Bronchial epithelial cell (primary cell): Measurements from ENCODE around the gene PRR11. TPM values are rescaled to one million over a fixed set of nuclear protein-coding genes. Genes with fewer than 3 reads are reported as not detected.
"Not testable (repeated sequence)": the region's sequence is repeated elsewhere in the genome, so short reads cannot be mapped to it uniquely, and the experiment has no call there.

Source experiments
- DNase-seq: peaks from one replicate; pipeline ENCODE4 v3.0.0-alpha.2; 2010; ENCODE audit warnings: low read depth
- FAIRE-seq: peaks from 2 replicates; lab custom pipeline; 2011; peaks lifted over from hg19 to GRCh38; lab: Jason Lieb, UNC
- H3K27me3 ChIP-seq: 2 replicates; pipeline ENCODE4 v1.5.1; 2011; ENCODE audit warnings: low read length; ENCODE audit not compliant: control insufficient read depth, insufficient read depth
- H3K36me3 ChIP-seq: 2 replicates; pipeline ENCODE4 v1.5.1; 2011; ENCODE audit warnings: low read length; ENCODE audit not compliant: control insufficient read depth, insufficient read depth
- H3K4me3 ChIP-seq: 2 replicates; pipeline ENCODE4 v1.5.1; 2011; ENCODE audit warnings: mild to moderate bottlenecking, low read depth, low read length, control low read depth
- CTCF ChIP-seq: IDR thresholded peaks from 2 replicates; pipeline ENCODE4 v1.5.1; 2011; ENCODE audit warnings: mild to moderate bottlenecking, moderate library complexity, low read length, control low read depth, inconsistent platforms; ENCODE audit not compliant: insufficient read depth, severe bottlenecking
- total RNA-seq: library from RNA; depleted of rRNA; stranded (reverse); fragments of >200 nt; gene quantifications from 2 replicates; pipeline ENCODE4 v1.2.1, GENCODE V29; 2014

The PRR11 gene
- total RNA-seq, 1 donor from 2014 or later, result 3.4 TPM

- Histone ChIP-seq H3K4me3 (no peak overlapping the region), H3K27me3 (no peaks in the 10 kb centered on the region), H3K36me3 (no peaks in the 10 kb centered on the region)
- FAIRE-seq (no peak), DNase-seq (peak; percentile 72)
- no peak for TF ChIP-seq CTCF
Observed at GRCh38 chr17:59167571-59168001, 12.0 kb downstream of the PRR11 start.

GRCh38 chr17:59172436-59173004 is 17.0 kb downstream of the PRR11 start:
- no peaks in the 10 kb centered on the region for H3K36me3 ChIP-seq
- H3K27me3 ChIP-seq, result no peaks in the 10 kb centered on the region
- DNase-seq, result no peak
- H3K4me3 ChIP-seq, result no peak overlapping the region
- FAIRE-seq, result no peak
- TF ChIP-seq CTCF, result no peak

DNA sequence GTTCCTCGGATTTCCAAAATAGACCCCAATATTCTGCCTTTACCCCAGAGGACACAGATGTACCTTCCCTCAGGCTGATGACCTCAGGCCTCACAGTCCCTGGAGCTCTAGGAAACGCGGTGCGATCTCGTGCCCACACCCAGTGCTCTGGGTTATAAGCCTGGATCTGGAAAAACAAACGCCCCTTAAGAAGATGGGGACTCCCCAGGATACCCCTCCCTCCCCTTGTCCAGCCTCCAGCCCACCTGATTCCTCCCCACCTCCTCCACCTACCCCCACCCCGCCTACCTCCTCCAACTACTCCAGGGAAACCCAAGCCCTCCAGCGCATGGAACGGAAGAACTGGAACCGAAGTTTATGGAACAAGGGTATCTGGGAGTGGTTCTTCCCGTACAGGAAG is 19.1 kb downstream of the PRR11 start:
- Histone ChIP-seq H3K27me3 (no peaks in the 10 kb centered on the region), H3K4me3 (no peak overlapping the region), H3K36me3 (no peaks in the 10 kb centered on the region)
- no peak for TF ChIP-seq CTCF
- FAIRE-seq (no peak), DNase-seq (no peak)

DNA sequence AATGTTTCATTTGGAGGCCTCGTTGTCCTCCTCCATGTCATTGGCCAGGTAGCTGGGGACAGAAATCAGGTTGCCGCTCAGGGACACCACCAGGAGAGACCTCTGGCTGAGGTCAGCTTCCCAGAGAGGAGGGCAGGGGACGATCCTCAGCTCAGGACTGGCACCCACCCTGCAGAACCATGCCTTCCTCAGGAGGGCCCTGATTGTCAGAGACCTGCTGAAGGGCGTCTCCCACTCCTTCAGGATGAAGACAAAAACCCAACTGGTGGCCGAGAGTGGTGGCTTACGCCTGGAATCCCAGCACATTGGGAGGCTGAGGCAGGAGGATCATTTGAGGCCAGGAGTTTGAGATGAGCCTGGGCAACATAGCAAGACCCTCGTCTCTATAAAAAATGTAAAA is 19.5 kb downstream of the PRR11 start:
- Histone ChIP-seq H3K36me3 (no peaks in the 10 kb centered on the region), H3K27me3 (no peaks in the 10 kb centered on the region), H3K4me3 (no peak overlapping the region)
- no peak for DNase-seq
- no peak for FAIRE-seq
- TF ChIP-seq CTCF, result no peak

DNA sequence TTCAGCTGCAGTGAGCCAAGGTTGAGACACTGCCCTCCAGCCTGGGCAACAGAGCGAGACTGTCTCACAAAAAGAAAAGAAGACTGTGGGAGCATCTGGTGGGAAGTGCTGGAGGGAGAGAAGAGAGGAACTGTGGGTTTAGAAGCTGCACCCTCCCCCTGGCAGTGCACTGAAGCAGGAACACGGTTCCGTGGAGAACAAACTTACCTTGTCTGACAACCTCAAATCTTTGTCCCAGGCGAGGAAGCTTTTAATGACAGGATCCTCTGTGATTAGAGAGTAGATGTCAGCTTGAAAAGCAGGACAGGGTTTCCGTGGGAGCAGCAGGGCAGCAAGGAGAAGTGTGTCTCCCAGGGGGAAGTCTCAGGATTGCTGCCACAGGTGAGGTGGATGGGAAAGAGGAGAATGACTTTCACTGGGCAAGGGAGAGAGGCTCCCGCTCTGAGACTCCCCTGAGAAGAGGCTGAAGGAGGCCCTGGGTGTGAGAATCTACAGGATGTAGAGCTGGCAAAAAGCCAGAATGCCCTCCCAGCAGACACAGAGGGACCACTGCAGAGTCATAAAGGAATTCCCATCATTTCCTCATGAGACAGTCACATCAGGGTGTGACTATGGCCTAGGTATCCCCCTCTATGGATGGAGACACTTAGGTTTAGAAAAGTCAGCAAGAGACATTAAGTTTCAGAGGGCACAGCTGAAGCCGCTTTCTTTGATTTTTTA is 22.9 kb downstream of the PRR11 start:
- no peak overlapping the region for H3K4me3 ChIP-seq
- DNase-seq (no peak), FAIRE-seq (no peak)
- H3K36me3 ChIP-seq, result no peaks in the 10 kb centered on the region
- no peak for TF ChIP-seq CTCF
- H3K27me3 ChIP-seq, result no peaks in the 10 kb centered on the region

DNA sequence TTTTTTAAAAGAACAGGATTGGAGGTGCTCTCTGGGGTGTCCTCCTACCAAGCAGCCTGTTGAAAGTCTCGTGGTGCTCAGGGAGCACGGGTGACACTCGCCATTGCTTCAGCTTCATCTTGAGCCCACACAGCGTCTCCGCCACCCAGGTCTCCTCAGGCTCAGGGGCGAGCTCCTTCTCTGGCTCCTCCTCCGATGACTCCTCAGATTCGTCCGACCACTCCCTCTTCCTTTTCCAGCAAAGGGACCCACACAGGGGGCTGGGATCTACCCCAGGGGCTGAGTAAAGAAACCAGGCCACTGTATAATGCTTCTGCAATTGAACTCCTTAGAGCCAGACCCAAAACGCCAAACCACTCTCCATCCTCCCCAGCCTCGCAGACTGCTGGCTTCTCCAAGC is 24.1 kb downstream of the PRR11 start:
- not testable (repeated sequence) for DNase-seq, H3K27me3 ChIP-seq, FAIRE-seq, H3K4me3 ChIP-seq, H3K36me3 ChIP-seq
